ENCODE measurements around the gene CRACR2A.

Gene CRACR2A

DNA sequence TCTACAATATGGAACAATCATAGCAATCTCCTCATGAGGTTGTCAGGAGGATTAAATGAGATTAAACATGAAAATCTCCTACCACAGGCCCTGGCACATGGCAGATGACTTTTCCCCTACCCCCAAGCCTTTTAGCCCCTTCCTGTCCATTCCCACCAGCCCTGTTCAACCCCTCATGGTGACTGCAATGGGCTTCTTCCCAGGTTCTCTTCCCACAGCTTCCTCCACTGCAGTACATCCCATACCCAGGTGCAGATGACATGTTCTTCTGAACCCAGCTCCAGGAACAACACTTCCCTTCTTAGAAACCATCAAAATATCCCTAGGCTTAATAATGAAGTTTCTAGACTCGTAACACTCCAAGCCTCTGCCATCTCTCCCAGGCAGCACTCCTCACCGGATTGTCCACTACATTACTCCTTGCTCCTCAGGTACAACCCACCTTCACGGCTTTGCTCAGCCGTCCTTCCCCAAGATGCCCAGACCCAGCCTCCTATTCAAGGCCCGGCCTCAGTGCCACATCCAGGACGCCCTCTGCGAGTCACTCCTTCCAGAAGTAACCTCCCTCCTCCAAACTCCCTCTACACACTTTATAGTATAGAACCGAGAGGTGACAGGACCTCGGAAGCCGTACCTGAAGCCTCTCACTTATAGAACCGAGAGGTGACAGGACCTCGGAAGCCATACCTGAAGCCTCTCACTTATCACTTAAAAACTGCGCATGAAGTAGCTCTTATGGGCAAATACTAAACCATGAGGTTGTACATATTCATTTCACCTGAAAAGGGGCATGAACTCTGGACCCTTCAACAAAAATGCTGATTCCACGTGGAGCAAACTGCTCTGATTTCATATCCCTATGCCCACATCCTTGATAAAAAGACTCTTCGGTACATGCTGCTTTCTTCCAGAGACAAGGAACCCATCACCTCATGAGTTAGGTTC, 1.5 kb downstream of the CRACR2A start:
- Histone ChIP-seq H3K36me3 (ENCODE audit: control insufficient read depth, insufficient read depth, low read length) (peaks cover 4% of the 10 kb centered on the region), H3K27me3 (replicated peaks; ENCODE audit: control insufficient read depth, insufficient read depth, low read length) (no peaks in the 10 kb centered on the region), H3K4me3 (replicated peaks; ENCODE audit: low read depth, low read length) (peak overlapping the region; percentile 75)
- TF ChIP-seq, protein P1, sequence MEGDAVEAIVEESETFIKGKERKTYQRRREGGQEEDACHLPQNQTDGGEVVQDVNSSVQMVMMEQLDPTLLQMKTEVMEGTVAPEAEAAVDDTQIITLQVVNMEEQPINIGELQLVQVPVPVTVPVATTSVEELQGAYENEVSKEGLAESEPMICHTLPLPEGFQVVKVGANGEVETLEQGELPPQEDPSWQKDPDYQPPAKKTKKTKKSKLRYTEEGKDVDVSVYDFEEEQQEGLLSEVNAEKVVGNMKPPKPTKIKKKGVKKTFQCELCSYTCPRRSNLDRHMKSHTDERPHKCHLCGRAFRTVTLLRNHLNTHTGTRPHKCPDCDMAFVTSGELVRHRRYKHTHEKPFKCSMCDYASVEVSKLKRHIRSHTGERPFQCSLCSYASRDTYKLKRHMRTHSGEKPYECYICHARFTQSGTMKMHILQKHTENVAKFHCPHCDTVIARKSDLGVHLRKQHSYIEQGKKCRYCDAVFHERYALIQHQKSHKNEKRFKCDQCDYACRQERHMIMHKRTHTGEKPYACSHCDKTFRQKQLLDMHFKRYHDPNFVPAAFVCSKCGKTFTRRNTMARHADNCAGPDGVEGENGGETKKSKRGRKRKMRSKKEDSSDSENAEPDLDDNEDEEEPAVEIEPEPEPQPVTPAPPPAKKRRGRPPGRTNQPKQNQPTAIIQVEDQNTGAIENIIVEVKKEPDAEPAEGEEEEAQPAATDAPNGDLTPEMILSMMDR (IDR thresholded peaks at IDR 0.05; ENCODE audit: insufficient read depth, low read length, poor library complexity, severe bottlenecking), result no peak
- DNase-seq (ENCODE audit: extremely low read depth, insufficient read length), result no peak

DNA sequence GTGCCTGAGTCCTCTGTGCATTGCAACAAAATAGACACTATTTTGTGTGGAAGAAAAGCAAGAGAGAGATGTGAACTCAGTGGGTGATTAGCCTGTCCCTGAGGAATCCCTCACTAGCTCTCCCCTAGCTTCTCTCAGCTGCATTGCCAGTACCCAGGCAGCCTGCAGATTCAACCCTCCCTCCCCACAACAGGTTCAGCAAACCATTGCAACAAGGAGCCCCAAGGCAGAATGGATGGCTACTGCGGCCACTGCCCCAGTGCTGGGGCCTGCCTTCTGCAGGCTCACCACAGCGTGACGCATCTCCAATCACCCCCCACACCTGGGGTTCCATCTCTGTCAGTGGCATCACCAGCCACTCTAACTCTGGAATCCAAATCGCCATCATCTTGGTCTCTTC, 2.3 kb downstream of the CRACR2A start:
- no peak overlapping the region for H3K4me3 ChIP-seq (replicated peaks; ENCODE audit: low read depth, low read length)
- H3K36me3 ChIP-seq (ENCODE audit: control insufficient read depth, insufficient read depth, low read length), result peaks cover 4% of the 10 kb centered on the region
- no peak for DNase-seq (ENCODE audit: extremely low read depth, insufficient read length)
- TF ChIP-seq, protein P1 (IDR thresholded peaks at IDR 0.05; ENCODE audit: insufficient read depth, low read length, poor library complexity, severe bottlenecking), result no peak
- H3K27me3 ChIP-seq (replicated peaks; ENCODE audit: control insufficient read depth, insufficient read depth, low read length), result no peaks in the 10 kb centered on the region

- Histone ChIP-seq H3K4me3 (replicated peaks; ENCODE audit: low read depth, low read length) (no peak overlapping the region), H3K36me3 (ENCODE audit: control insufficient read depth, insufficient read depth, low read length) (peaks cover 4% of the 10 kb centered on the region), H3K27me3 (replicated peaks; ENCODE audit: control insufficient read depth, insufficient read depth, low read length) (no peaks in the 10 kb centered on the region)
- TF ChIP-seq, protein P1 (IDR thresholded peaks at IDR 0.05; ENCODE audit: insufficient read depth, low read length, poor library complexity, severe bottlenecking), result no peak
- DNase-seq (ENCODE audit: extremely low read depth, insufficient read length), result no peak
These were observed 4.3 kb downstream of the CRACR2A start for GRCh38 chr12:3748620-3749019.

GRCh38 chr12:3747976-3748619, 4.8 kb downstream of the CRACR2A start:
- no peaks in the 10 kb centered on the region for H3K27me3 ChIP-seq (replicated peaks; ENCODE audit: control insufficient read depth, insufficient read depth, low read length)

GRCh38 chr12:3747543-3747942, 5.4 kb downstream of the CRACR2A start:
- TF ChIP-seq, protein P1 (IDR thresholded peaks at IDR 0.05; ENCODE audit: insufficient read depth, low read length, poor library complexity, severe bottlenecking), result no peak
- DNase-seq (ENCODE audit: extremely low read depth, insufficient read length), result no peak
- H3K36me3 ChIP-seq (ENCODE audit: control insufficient read depth, insufficient read depth, low read length), result peaks cover 4% of the 10 kb centered on the region
- H3K4me3 ChIP-seq (replicated peaks; ENCODE audit: low read depth, low read length), result no peak overlapping the region
- H3K27me3 ChIP-seq (replicated peaks; ENCODE audit: control insufficient read depth, insufficient read depth, low read length), result no peaks in the 10 kb centered on the region

More at GRCh38 chr12:3747976-3748619, 4.8 kb downstream of the CRACR2A start:
- no peak overlapping the region for H3K4me3 ChIP-seq (replicated peaks; ENCODE audit: low read depth, low read length)
- H3K36me3 ChIP-seq (ENCODE audit: control insufficient read depth, insufficient read depth, low read length), result peaks cover 4% of the 10 kb centered on the region
- TF ChIP-seq, protein P1 (IDR thresholded peaks at IDR 0.05; ENCODE audit: insufficient read depth, low read length, poor library complexity, severe bottlenecking), result no peak
- no peak for DNase-seq (ENCODE audit: extremely low read depth, insufficient read length)

All from GM06990 (cell line).